ENCODE results near the gene RHOC.

RHOC gene

GRCh38 chr1:112675728-112676381 lies 31.1 kb downstream of the RHOC start:
- DNase-seq = no peak

- peak; percentile 5 for DNase-seq
These were observed 31.8 kb downstream of the RHOC start for GRCh38 chr1:112674986-112675727.

GRCh38 chr1:112674440-112674985 lies 32.4 kb downstream of the RHOC start, which contains the start of gene MOV10:
MOV10 (plus strand) TSS chr1:112674659; CDS start chr1:112674913, 254 bp downstream.
- DNase-seq = peak; percentile 55

- peak; percentile 22 for DNase-seq
These were observed 33.1 kb downstream of the RHOC start for GRCh38 chr1:112673592-112674439.

GRCh38 chr1:112672842-112673241 lies 34.1 kb downstream of the RHOC start:
- no peak for DNase-seq

GRCh38 chr1:112672009-112672408 lies 34.9 kb downstream of the RHOC start:
- DNase-seq = no peak

GRCh38 chr1:112666946-112667345 lies 40.0 kb downstream of the RHOC start:
- DNase-seq = no peak

GRCh38 chr1:112665857-112666256 lies 41.1 kb downstream of the RHOC start:
- no peak for DNase-seq

GRCh38 chr1:112651205-112651604 lies 55.7 kb downstream of the RHOC start:
- no peak for DNase-seq
